HepG2 (cell line): ENCODE data around the gene LAMTOR3. TPM values are rescaled to one million over a fixed set of nuclear protein-coding genes. Genes with fewer than 3 reads are reported as not detected.

ENCODE experiments used
- ATAC-seq: fragments of 200-7000 bp; cut with Tn5 transposase; 3 replicates; pipeline ENCODE4 v1.9.1; 2020; ENCODE audit warnings: mild to moderate bottlenecking, moderate library complexity
- BruUV-seq: library from RNA; stranded (reverse); fragments of 400-500 nt; replicated peaks from 2 replicates; lab custom pipeline; 2021; lab: Mats Ljungman, UMichigan
- CTCF ChIA-PET: fragments of 300-600 bp; formaldehyde crosslinking; extraction: SDS; loops from one replicate; lab custom pipeline; 2021; ENCODE audit warnings: low total read pairs, inconsistent platforms, low intra/inter-chr PET ratio; lab: Yijun Ruan, JAX
- POLR2A ChIA-PET: fragments of 350-600 bp; sonication (Branson Sonifier 250); formaldehyde crosslinking; loops from one replicate; lab custom pipeline; 2020; ENCODE audit warnings: antibody characterized with exemption, inconsistent platforms; lab: Yijun Ruan, JAX
- DNase-seq: peaks from one replicate; pipeline ENCODE4 v3.0.0-alpha.2; 2015; ENCODE audit warnings: low spot score
- FAIRE-seq: peaks from 3 replicates; lab custom pipeline; 2011; peaks lifted over from hg19 to GRCh38; lab: Jason Lieb, UNC
- H2AFZ ChIP-seq: one replicate; pipeline ENCODE4 v1.6.1; 2011; ENCODE audit warnings: low read length, inconsistent platforms
- H3K27ac ChIP-seq: fragments of 300-600 bp; 3 replicates; pipeline ENCODE4 v1.8.0; 2011; ENCODE audit warnings: mixed run types, mild to moderate bottlenecking, mixed read lengths, low read length, inconsistent platforms; ENCODE audit not compliant: insufficient read depth; ENCODE audit errors: extremely low read length
- H3K27me3 ChIP-seq, 2 experiments: fragments of 200-600 bp in 1 of 2; 2 replicates in 1 of 2; 3 replicates in 1 of 2; pipeline versions ENCODE4 v1.6.0 to v1.8.0; 2011; ENCODE audit warnings: low read length in 2 of 2, mild to moderate bottlenecking in 2 of 2, moderate library complexity in 2 of 2, inconsistent platforms in 1 of 2; ENCODE audit not compliant: insufficient read depth in 2 of 2, control insufficient read depth in 1 of 2
- H3K36me3 ChIP-seq, 2 experiments: fragments of 200-600 bp in 1 of 2; replicated peaks in 1 of 2; 2 replicates in 1 of 2; 3 replicates in 1 of 2; pipeline versions ENCODE4 v1.5.1 to v1.8.0; 2011; ENCODE audit warnings: low read length in 2 of 2, inconsistent platforms in 1 of 2; ENCODE audit not compliant: insufficient read depth in 2 of 2, control insufficient read depth in 1 of 2
- H3K4me1 ChIP-seq: 2 replicates; pipeline ENCODE4 v1.5.1; 2012; ENCODE audit warnings: low read length, inconsistent platforms; ENCODE audit not compliant: insufficient read depth
- H3K4me2 ChIP-seq: 2 replicates; pipeline ENCODE4 v1.6.0; 2011; ENCODE audit warnings: low read depth, low read length, inconsistent platforms
- H3K4me3 ChIP-seq, 3 experiments: fragments of 200-600 bp in 1 of 3; sonication (generic), shearing (Covaris generic) in 1 of 3; replicated peaks in 1 of 3; 2 replicates each; pipeline ENCODE4 v1.5.1; 2011 to 2016; ENCODE audit warnings: low read length in 3 of 3, inconsistent platforms in 2 of 3, low read depth in 2 of 3, mild to moderate bottlenecking in 2 of 3, control low read depth in 1 of 3, mixed read lengths in 1 of 3; ENCODE audit not compliant: insufficient read depth in 1 of 3
- H3K79me2 ChIP-seq: one replicate; pipeline ENCODE4 v1.6.1; 2011; ENCODE audit warnings: low read length, inconsistent platforms; ENCODE audit not compliant: insufficient read depth
- H3K9ac ChIP-seq: 2 replicates; pipeline ENCODE4 v1.6.0; 2011; ENCODE audit warnings: mild to moderate bottlenecking, low read depth, low read length, inconsistent platforms; ENCODE audit not compliant: insufficient read depth
- H3K9me3 ChIP-seq: 2 replicates; pipeline ENCODE4 v1.5.1; 2012; ENCODE audit warnings: mild to moderate bottlenecking, low read length
- H4K20me1 ChIP-seq: 2 replicates; pipeline ENCODE4 v1.6.0; 2011; ENCODE audit warnings: inconsistent platforms, mild to moderate bottlenecking, low read length, moderate library complexity; ENCODE audit not compliant: insufficient read depth
- CBX2 ChIP-seq, 2 experiments: fragments of 200-600 bp in 1 of 2; sonication (generic); formaldehyde crosslinking in 1 of 2; IDR thresholded peaks; 2 replicates each; pipeline versions ENCODE4 v1.7.0 to v1.8.1; 2018 to 2022; ENCODE audit warnings: low read depth in 2 of 2, low read length in 1 of 2, mild to moderate bottlenecking in 1 of 2, missing genetic modification reagents in 1 of 2
- HHEX ChIP-seq: IDR thresholded peaks from 2 replicates; pipeline ENCODE4 v1.6.1; 2016; ENCODE audit warnings: control low read depth
- HOXA9 ChIP-seq: sonication (generic); formaldehyde crosslinking; IDR thresholded peaks from 2 replicates; pipeline ENCODE4 v1.8.1; 2022; ENCODE audit warnings: missing genetic modification reagents, mild to moderate bottlenecking, moderate library complexity, borderline replicate concordance
- IKZF1 ChIP-seq: fragments of 450-650 bp; IDR thresholded peaks from 2 replicates; pipeline ENCODE4 v1.7.1; 2016
- JUN ChIP-seq: sonication (generic); formaldehyde crosslinking; IDR thresholded peaks from 2 replicates; pipeline ENCODE4 v1.4.0; 2020; ENCODE audit warnings: mild to moderate bottlenecking, missing genetic modification reagents
- KMT2A ChIP-seq: sonication (generic); formaldehyde crosslinking; IDR thresholded peaks from 2 replicates; pipeline ENCODE4 v1.4.0; 2020; ENCODE audit warnings: missing genetic modification reagents
- PITX1 ChIP-seq: sonication (generic); formaldehyde crosslinking; IDR thresholded peaks from 2 replicates; pipeline ENCODE4 v1.5.1; 2020; ENCODE audit warnings: mild to moderate bottlenecking, missing genetic modification reagents
- PRDM10 ChIP-seq: sonication (generic); formaldehyde crosslinking; IDR thresholded peaks from 2 replicates; pipeline ENCODE4 v1.4.0; 2020; ENCODE audit warnings: low read depth, missing genetic modification reagents
- RELA ChIP-seq: sonication (generic); formaldehyde crosslinking; IDR thresholded peaks from 2 replicates; pipeline ENCODE4 v1.4.0; 2020; ENCODE audit warnings: missing genetic modification reagents
- SALL1 ChIP-seq: sonication (generic); formaldehyde crosslinking; IDR thresholded peaks from 2 replicates; pipeline ENCODE4 v1.8.0; 2022; ENCODE audit warnings: mild to moderate bottlenecking, missing genetic modification reagents
- SIX1 ChIP-seq: sonication (generic); formaldehyde crosslinking; IDR thresholded peaks from 2 replicates; pipeline ENCODE4 v1.4.0; 2020; ENCODE audit warnings: missing genetic modification reagents, borderline replicate concordance
- ZEB1 ChIP-seq: IDR thresholded peaks from 2 replicates; pipeline ENCODE4 v1.6.1; 2012; ENCODE audit warnings: mild to moderate bottlenecking, low read depth, inconsistent platforms; ENCODE audit not compliant: insufficient replicate concordance
- ZNF280D ChIP-seq: sonication (generic); formaldehyde crosslinking; IDR thresholded peaks from 2 replicates; pipeline ENCODE4 v1.5.1; 2020; ENCODE audit warnings: mild to moderate bottlenecking, missing genetic modification reagents
- ZNF503 ChIP-seq: sonication (generic); formaldehyde crosslinking; IDR thresholded peaks from 2 replicates; pipeline ENCODE4 v1.4.0; 2020; ENCODE audit warnings: missing genetic modification reagents
- ZNF558 ChIP-seq: sonication (generic); formaldehyde crosslinking; IDR thresholded peaks from 2 replicates; pipeline ENCODE4 v1.9.0; 2022; ENCODE audit warnings: mild to moderate bottlenecking, missing genetic modification reagents, borderline replicate concordance
- ZNF747 ChIP-seq: sonication (generic); formaldehyde crosslinking; IDR thresholded peaks from 2 replicates; pipeline ENCODE4 v1.8.1; 2023; ENCODE audit warnings: missing genetic modification reagents, mild to moderate bottlenecking, borderline replicate concordance
- WGBS: methylation state at CpG from one replicate; pipeline ENCODE4 v1.1.6; 2017; ENCODE audit warnings: low lambda C conversion rate; 5-methylcytosine and 5-hydroxymethylcytosine counted together
- in situ Hi-C: cut with HindIII; loops from 2 replicates; pipeline ENCODE4 v1.10.0; 2017; ENCODE audit warnings: low pct_unique_long_range_greater_than_20kb; ENCODE audit not compliant: extremely low pct_ligation_motif_present
- intact Hi-C: fragments of 100-400 bp; cut with micrococcal nuclease; formaldehyde crosslinking; loops from one replicate; pipeline ENCODE4 v1.10.0; 2022; ENCODE audit not compliant: unreplicated experiment
- polyA plus RNA-seq, 8 experiments: library from polyadenylated mRNA; depleted of rRNA in 3 of 8; stranded (reverse) in 7 of 8; unstranded in 1 of 8; fragments of >200 nt; fragmentation: Illumina TruSeq in 4 of 8; extraction: Trizol in 4 of 8; gene quantifications; 2 replicates each; pipeline versions ENCODE4 v1.2.1 to v1.2.3, GENCODE V29; 2011 to 2016; ENCODE audit warnings: low read depth in 4 of 8, missing spikeins in 1 of 8, mixed read lengths in 1 of 8; ENCODE audit not compliant: insufficient read depth in 1 of 8
- total RNA-seq, 5 experiments: library from RNA; depleted of rRNA; stranded (reverse); fragments of >200 nt; fragmentation: Illumina TruSeq; extraction: Trizol; gene quantifications; 2 replicates each; pipeline ENCODE4 v1.2.3, GENCODE V29; 2016; ENCODE audit warnings: low read depth in 1 of 5

LAMTOR3 gene
- total and polyA plus RNA-seq, 2 of the 13 experiments (the other 11 are each of a cell fraction or from before 2014, with no cell fraction given): 47.6 to 49.1 TPM

- no peaks in the 10 kb centered on the region for H3K4me1 ChIP-seq
- CTCF ChIA-PET: no interaction called here
- no peaks in the 10 kb centered on the region; a peak in 1 of 5 replicates for H3K27me3 ChIP-seq
- H4K20me1 ChIP-seq: no peaks in the 10 kb centered on the region
- DNase-seq (no peak), ATAC-seq (no peak), FAIRE-seq (no peak)
- in situ Hi-C loops (no loop called here), intact Hi-C loops (no loop called here)
- H3K4me2 ChIP-seq: no peak overlapping the region
- no peaks in the 10 kb centered on the region for H3K9me3 ChIP-seq
- H3K79me2 ChIP-seq: no peaks in the 10 kb centered on the region
- H3K4me3 ChIP-seq: no peak overlapping the region
- no peak overlapping the region for H3K27ac ChIP-seq
- POLR2A ChIA-PET: no interaction called here
- no peaks in the 10 kb centered on the region for H3K36me3 ChIP-seq
- no peak overlapping the region for H2AFZ ChIP-seq
- 0% methylated on average over 5 of the region's 5 CpGs for WGBS
- no peak overlapping the region for H3K9ac ChIP-seq
- BruUV-seq: no TSS peak
- no peak for TF ChIP-seq ZEB1
- no peak for TF ChIP-seq PITX1 (CRISPR knock-in tag)
- TF ChIP-seq CBX2 (IDR thresholded peaks at IDR 0.05; ENCODE audit: low read depth, low read length): no peak
- no peak for TF ChIP-seq CBX2 (CRISPR knock-in tag; IDR thresholded peaks at IDR 0.05; ENCODE audit: low read depth)
- TF ChIP-seq HHEX (CRISPR knock-in tag): no peak
- TF ChIP-seq ZNF280D: no peak
- TF ChIP-seq PRDM10 (CRISPR knock-in tag): no peak
- TF ChIP-seq KMT2A (CRISPR knock-in tag): no peak
- no peak for TF ChIP-seq ZNF558 (CRISPR knock-in tag)
- no peak for TF ChIP-seq HOXA9 (CRISPR knock-in tag)
- TF ChIP-seq RELA (CRISPR knock-in tag): no peak
- TF ChIP-seq SALL1: no peak
- no peak for TF ChIP-seq ZNF747 (CRISPR knock-in tag)
- no peak for TF ChIP-seq JUN
- no peak for TF ChIP-seq IKZF1
- TF ChIP-seq SIX1 (CRISPR knock-in tag): no peak
- no peak for TF ChIP-seq ZNF503
Observed at GRCh38 chr4:99861120-99861905, 32.9 kb downstream of the LAMTOR3 start.
